Erythroblast (primary cell): ENCODE data around the gene PHLDB3.

Source experiments
- GATA1 ChIP-seq: IDR thresholded peaks from 2 replicates; pipeline ENCODE4 v1.6.1; 2011; ENCODE audit warnings: low read depth, mild to moderate bottlenecking, control low read depth, low read length, moderate library complexity
- POLR2A ChIP-seq: IDR thresholded peaks from 2 replicates; pipeline ENCODE4 v1.6.1; 2011; ENCODE audit warnings: mild to moderate bottlenecking, low read length

DNA sequence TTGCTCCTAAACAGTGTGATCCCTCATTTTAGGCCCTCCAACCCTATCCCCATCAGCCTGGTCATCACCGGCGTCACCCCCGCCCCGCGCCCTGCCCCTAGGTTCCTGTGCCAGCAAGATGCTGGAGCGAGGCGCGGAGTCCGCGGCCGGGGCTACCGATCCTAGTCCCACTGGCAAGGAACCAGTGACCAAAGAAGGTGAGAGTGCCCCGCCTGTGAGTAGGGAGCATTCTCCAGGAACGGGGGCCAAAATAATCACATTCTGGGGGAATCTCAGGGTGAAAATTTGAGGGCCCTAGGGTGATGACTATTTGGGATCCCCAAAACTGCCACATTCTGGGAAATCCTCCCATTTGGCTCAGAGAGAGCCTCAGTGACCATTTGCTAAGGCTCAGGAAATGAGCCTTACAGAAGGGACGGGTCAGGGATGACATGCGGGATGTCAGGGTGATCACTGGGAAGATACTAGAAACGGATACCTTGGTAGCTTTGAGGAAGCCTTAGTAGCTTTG is 29.8 kb upstream of the PHLDB3 start:
- TF ChIP-seq POLR2A (no peak), GATA1 (no peak)
